ENCODE data around the gene CFDP1. TPM values are rescaled to one million over a fixed set of nuclear protein-coding genes. Genes with fewer than 3 reads are reported as not detected.

Gene CFDP1
- total RNA-seq, 4 donors from 2014 or later = 51.2 to 318 (median 145) TPM

- Histone ChIP-seq H3K4me1 (peaks cover 18 to 25% (median 19%) of the 10 kb centered on the region in 4 donors), H3K9me3 (no peaks in the 10 kb centered on the region), H3K36me3 (no peaks in the 10 kb centered on the region), H3K27me3 (no peaks in the 10 kb centered on the region), H3K27ac (no peak overlapping the region), H3K4me3 (no peak overlapping the region)
- TF ChIP-seq POLR2AphosphoS5 (IDR thresholded peaks at IDR 0.05) (no peak), CTCF (IDR thresholded peaks at IDR 0.05) (no peak), POLR2A (IDR thresholded peaks at IDR 0.05) (no peak), EP300 (IDR thresholded peaks at IDR 0.05; ENCODE audit: low read depth) (no peak)
- no peak for DNase-seq
- in situ Hi-C loops (cut with MboI; ENCODE audit: low pct_ligation_motif_present in 1 of 4, low pct_unique_long_range_greater_than_20kb in 1 of 4, low sequenced_read_pairs in 3 of 4) = no loop called here
- intact Hi-C loops (cut with DNase I; ENCODE audit: low total_unique reads) = no loop called here
- 87 to 100% methylated on average over 1 to 2 of the region's 2 CpGs for WGBS, 2 donors (ENCODE audit: low coverage in 1 of 2)
These were observed 87.6 kb downstream of the CFDP1 start for GRCh38 chr16:75345711-75346110.

DNA sequence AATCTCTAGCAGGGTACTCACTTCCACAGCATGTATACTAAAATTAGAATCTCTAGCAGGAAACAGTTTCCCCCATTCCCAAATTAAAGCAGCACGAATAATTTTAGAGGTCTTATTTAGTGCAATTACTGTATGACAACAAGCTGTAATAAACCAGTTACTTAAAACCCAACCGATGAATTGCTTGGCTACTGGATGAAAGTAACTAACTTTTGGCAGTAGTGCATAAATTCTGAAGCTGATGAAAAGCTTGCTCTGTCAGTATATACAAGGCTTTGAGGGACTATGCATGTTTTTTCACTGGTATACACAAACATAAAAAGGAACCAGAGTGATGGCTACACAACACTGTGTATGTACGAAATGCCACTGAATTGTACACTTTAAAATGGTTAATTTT is 89.4 kb downstream of the CFDP1 start:
- DNase-seq = no peak
- Histone ChIP-seq H3K36me3 (no peaks in the 10 kb centered on the region), H3K4me3 (no peak overlapping the region), H3K27me3 (peaks cover 4% of the 10 kb centered on the region), H3K4me1 (peaks cover 18 to 28% (median 19%) of the 10 kb centered on the region in 4 donors), H3K27ac (no peak overlapping the region), H3K9me3 (no peaks in the 10 kb centered on the region)
- in situ Hi-C loops (cut with MboI; ENCODE audit: low pct_ligation_motif_present in 1 of 4, low pct_unique_long_range_greater_than_20kb in 1 of 4, low sequenced_read_pairs in 3 of 4) = no loop called here
- 65 to 75% methylated on average over 3 of the region's 3 CpGs for WGBS, 2 donors (ENCODE audit: low coverage in 1 of 2)
- TF ChIP-seq EP300 (IDR thresholded peaks at IDR 0.05; ENCODE audit: low read depth) (no peak), CTCF (IDR thresholded peaks at IDR 0.05) (no peak), POLR2AphosphoS5 (IDR thresholded peaks at IDR 0.05) (no peak), POLR2A (IDR thresholded peaks at IDR 0.05) (no peak)
- intact Hi-C loops (cut with DNase I; ENCODE audit: low total_unique reads) = no loop called here

GRCh38 chr16:75343286-75343685 is 90.0 kb downstream of the CFDP1 start:
- TF ChIP-seq EP300 (IDR thresholded peaks at IDR 0.05; ENCODE audit: low read depth) = no peak
- no peak for TF ChIP-seq POLR2AphosphoS5 (IDR thresholded peaks at IDR 0.05)
- no peak for TF ChIP-seq POLR2A (IDR thresholded peaks at IDR 0.05)
- no peak for TF ChIP-seq CTCF (IDR thresholded peaks at IDR 0.05)
- Histone ChIP-seq H3K27ac (peak overlapping the region in 1 of 4 donors; percentile 67), H3K4me3 (no peak overlapping the region), H3K4me1 (peaks cover 18 to 28% (median 19%) of the 10 kb centered on the region in 4 donors), H3K27me3 (peaks cover 4% of the 10 kb centered on the region), H3K9me3 (no peaks in the 10 kb centered on the region), H3K36me3 (no peaks in the 10 kb centered on the region)
- 92% methylated on average over 2 of the region's 2 CpGs for WGBS, 2 donors (ENCODE audit: low coverage in 1 of 2)
- no peak for DNase-seq
- intact Hi-C loops (cut with DNase I; ENCODE audit: low total_unique reads) = no loop called here
- in situ Hi-C loops (cut with MboI; ENCODE audit: low pct_ligation_motif_present in 1 of 4, low pct_unique_long_range_greater_than_20kb in 1 of 4, low sequenced_read_pairs in 3 of 4) = no loop called here

GRCh38 chr16:75342308-75342811 is 90.9 kb downstream of the CFDP1 start:
- Histone ChIP-seq H3K27me3 (peaks cover 4% of the 10 kb centered on the region), H3K4me3 (no peak overlapping the region), H3K4me1 (peaks cover 18 to 28% (median 19%) of the 10 kb centered on the region in 4 donors), H3K9me3 (no peaks in the 10 kb centered on the region), H3K36me3 (no peaks in the 10 kb centered on the region), H3K27ac (peak overlapping the region; percentile 60 to 69 (median 68))
- in situ Hi-C loops (cut with MboI; ENCODE audit: low pct_ligation_motif_present in 1 of 4, low pct_unique_long_range_greater_than_20kb in 1 of 4, low sequenced_read_pairs in 3 of 4) (no loop called here), intact Hi-C loops (cut with DNase I; ENCODE audit: low total_unique reads) (no loop called here)
- 29 to 42% methylated on average over 2 of the region's 2 CpGs for WGBS, 2 donors (ENCODE audit: low coverage in 1 of 2)
- TF ChIP-seq POLR2A (IDR thresholded peaks at IDR 0.05) (no peak), POLR2AphosphoS5 (IDR thresholded peaks at IDR 0.05) (peak in 2 of 3 donors; percentile 13 to 16), EP300 (IDR thresholded peaks at IDR 0.05; ENCODE audit: low read depth) (no peak)
- peak; percentile 13 for DNase-seq
